ENCODE measurements around the gene GSK3B.

GSK3B gene

DNA sequence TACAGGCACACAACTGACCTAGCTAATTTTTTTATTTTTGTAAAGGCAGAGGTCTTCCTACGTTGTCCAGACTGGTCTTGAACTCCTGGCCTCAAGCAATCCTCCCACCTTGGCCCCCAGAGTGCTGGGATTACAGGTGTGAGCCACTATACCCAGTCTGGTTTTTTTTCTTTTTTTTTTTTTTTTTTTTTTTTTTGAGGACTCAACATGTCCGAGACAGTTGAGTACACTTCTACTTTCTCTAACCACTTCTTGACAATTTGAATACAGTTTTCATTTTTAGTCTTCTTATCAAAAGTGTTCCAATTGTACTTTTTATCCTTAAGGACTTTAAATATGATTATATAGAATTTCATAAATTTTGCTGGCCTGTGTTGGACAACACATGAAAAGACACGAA is 7.4 kb upstream of the GSK3B start:
- TF ChIP-seq SUZ12 (IDR thresholded peaks at IDR 0.05) (no peak), SP1 (IDR thresholded peaks at IDR 0.05) (no peak), ZNF384 (IDR thresholded peaks at IDR 0.05) (no peak), FOXM1 (IDR thresholded peaks at IDR 0.05; ENCODE audit: borderline replicate concordance) (no peak), L3MBTL2 (conservative IDR thresholded peaks at IDR 0.05) (no peak), LEF1 (IDR thresholded peaks at IDR 0.05; ENCODE audit: borderline replicate concordance) (no peak), BHLHE40 (IDR thresholded peaks at IDR 0.05; ENCODE audit: borderline replicate concordance) (no peak), NFRKB (IDR thresholded peaks at IDR 0.05) (no peak), HDGF (IDR thresholded peaks at IDR 0.05; ENCODE audit: borderline replicate concordance) (no peak), ELF4 (IDR thresholded peaks at IDR 0.05) (no peak), FOXA1 (IDR thresholded peaks at IDR 0.05) (no peak), FOXK2 (IDR thresholded peaks at IDR 0.05) (no peak), CTBP1 (IDR thresholded peaks at IDR 0.05; ENCODE audit: borderline replicate concordance) (no peak), TARDBP (IDR thresholded peaks at IDR 0.05) (no peak), ARNT (IDR thresholded peaks at IDR 0.05) (no peak)
- TF ChIP-seq, protein P1, sequence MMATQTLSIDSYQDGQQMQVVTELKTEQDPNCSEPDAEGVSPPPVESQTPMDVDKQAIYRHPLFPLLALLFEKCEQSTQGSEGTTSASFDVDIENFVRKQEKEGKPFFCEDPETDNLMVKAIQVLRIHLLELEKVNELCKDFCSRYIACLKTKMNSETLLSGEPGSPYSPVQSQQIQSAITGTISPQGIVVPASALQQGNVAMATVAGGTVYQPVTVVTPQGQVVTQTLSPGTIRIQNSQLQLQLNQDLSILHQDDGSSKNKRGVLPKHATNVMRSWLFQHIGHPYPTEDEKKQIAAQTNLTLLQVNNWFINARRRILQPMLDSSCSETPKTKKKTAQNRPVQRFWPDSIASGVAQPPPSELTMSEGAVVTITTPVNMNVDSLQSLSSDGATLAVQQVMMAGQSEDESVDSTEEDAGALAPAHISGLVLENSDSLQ (IDR thresholded peaks at IDR 0.05) = no peak
- DNase-seq (ENCODE audit: extremely low spot score) = no peak
- POLR2A ChIA-PET = no interaction called here
- CTCF ChIA-PET = no interaction called here

DNA sequence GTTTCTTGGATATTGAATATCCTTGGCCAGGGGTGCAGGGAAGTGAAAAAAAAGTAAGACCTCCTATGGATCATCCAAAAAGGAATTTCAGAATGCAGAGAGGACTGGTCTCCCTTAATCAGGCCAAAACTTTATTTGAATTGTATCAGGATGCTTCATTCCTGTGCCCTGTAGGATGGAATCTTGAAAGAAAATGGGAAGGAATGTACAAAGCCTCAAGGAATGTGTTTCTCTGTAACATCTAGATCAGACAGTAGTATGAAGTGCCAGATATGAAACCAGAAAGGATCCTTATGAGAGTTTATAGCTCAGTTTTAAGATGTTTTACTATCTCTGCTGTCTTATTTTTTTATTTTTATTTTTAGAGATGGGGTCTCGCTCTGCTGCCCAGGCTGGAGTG is 6.5 kb upstream of the GSK3B start:
- ChIA-PET POLR2A (no interaction called here), CTCF (interaction anchor here (0.6 kb wide), 1 partner anchor 148 kb away, joined by 3 read pairs; no protein-coding TSS in a partner anchor)
- no peak for DNase-seq (ENCODE audit: extremely low spot score)
- TF ChIP-seq LEF1 (IDR thresholded peaks at IDR 0.05; ENCODE audit: borderline replicate concordance) = no peak

DNA sequence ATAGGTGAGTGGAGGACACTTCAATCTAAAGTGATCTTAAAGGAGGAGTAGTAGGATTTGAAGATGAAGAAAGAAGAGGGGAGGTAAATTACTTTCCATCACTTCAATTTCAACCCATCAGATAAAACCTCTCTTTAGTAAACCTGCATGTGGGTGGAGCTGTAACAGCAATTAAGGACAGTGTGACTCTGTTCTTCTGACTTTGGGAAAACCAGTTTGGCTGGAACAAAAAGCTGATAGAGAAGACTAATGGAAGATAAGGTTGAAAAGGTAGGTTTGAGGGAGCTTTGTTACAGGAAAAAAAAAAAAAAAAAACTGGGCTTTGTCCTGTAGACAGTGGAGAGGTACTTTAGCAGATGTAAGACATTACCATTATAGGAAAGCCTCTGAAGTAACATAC is 4.5 kb upstream of the GSK3B start:
- POLR2A ChIA-PET = no interaction called here
- TF ChIP-seq BHLHE40 (IDR thresholded peaks at IDR 0.05; ENCODE audit: borderline replicate concordance) = no peak
- no peak for TF ChIP-seq L3MBTL2 (conservative IDR thresholded peaks at IDR 0.05)
- TF ChIP-seq FOXK2 (IDR thresholded peaks at IDR 0.05) = no peak
- TF ChIP-seq ELF4 (IDR thresholded peaks at IDR 0.05) = no peak
- TF ChIP-seq, protein P1 (IDR thresholded peaks at IDR 0.05) = no peak
- no peak for TF ChIP-seq ZNF384 (IDR thresholded peaks at IDR 0.05)
- no peak for TF ChIP-seq HDGF (IDR thresholded peaks at IDR 0.05; ENCODE audit: borderline replicate concordance)
- TF ChIP-seq CTBP1 (IDR thresholded peaks at IDR 0.05; ENCODE audit: borderline replicate concordance) = no peak
- TF ChIP-seq NFRKB (IDR thresholded peaks at IDR 0.05) = no peak
- TF ChIP-seq LEF1 (IDR thresholded peaks at IDR 0.05; ENCODE audit: borderline replicate concordance) = no peak
- TF ChIP-seq FOXA1 (IDR thresholded peaks at IDR 0.05) = no peak
- TF ChIP-seq SUZ12 (IDR thresholded peaks at IDR 0.05) = no peak
- no peak for TF ChIP-seq ARNT (IDR thresholded peaks at IDR 0.05)
- TF ChIP-seq SP1 (IDR thresholded peaks at IDR 0.05) = no peak
- TF ChIP-seq TARDBP (IDR thresholded peaks at IDR 0.05) = no peak
- no peak for TF ChIP-seq FOXM1 (IDR thresholded peaks at IDR 0.05; ENCODE audit: borderline replicate concordance)
- CTCF ChIA-PET = no interaction called here
- no peak for DNase-seq (ENCODE audit: extremely low spot score)

DNA sequence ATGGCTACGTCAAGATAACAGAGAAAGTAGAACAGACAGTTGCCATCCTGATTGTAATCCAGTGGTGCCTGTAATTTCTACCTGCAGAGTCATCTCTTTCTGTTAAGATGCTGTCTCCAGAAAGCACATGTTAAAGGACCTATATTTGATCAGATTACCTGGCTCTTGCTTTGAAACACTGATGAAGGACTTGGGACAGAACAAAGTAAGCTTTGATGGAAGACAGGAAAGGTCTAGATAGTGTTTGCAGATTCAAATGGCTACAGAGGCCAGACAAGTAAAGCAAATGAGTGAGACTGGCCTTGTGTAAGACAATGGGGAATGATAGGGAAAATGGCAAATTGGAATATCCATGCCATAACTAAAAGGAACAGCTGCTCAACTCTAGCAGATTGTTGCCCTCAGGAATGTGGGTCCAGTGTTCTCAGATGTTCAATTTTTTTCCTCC is 1.8 kb upstream of the GSK3B start:
- no peak for DNase-seq (ENCODE audit: extremely low spot score)
- POLR2A ChIA-PET = interaction anchor here (0.6 to 3.7 kb wide), 58 partner anchors 8 to 599 kb away, joined by 3 to 45 read pairs (median 4); partner anchors contain the start of genes LRRC58 and NDUFB4
- TF ChIP-seq SUZ12 (IDR thresholded peaks at IDR 0.05) (no peak), BHLHE40 (IDR thresholded peaks at IDR 0.05; ENCODE audit: borderline replicate concordance) (no peak), SP1 (IDR thresholded peaks at IDR 0.05) (no peak), NFRKB (IDR thresholded peaks at IDR 0.05) (no peak), CTBP1 (IDR thresholded peaks at IDR 0.05; ENCODE audit: borderline replicate concordance) (no peak), HDGF (IDR thresholded peaks at IDR 0.05; ENCODE audit: borderline replicate concordance) (no peak), L3MBTL2 (conservative IDR thresholded peaks at IDR 0.05) (no peak)
- CTCF ChIA-PET = interaction anchor here (1.3 kb wide), 1 partner anchor 204 kb away, joined by 4 read pairs; no protein-coding TSS in a partner anchor

DNA sequence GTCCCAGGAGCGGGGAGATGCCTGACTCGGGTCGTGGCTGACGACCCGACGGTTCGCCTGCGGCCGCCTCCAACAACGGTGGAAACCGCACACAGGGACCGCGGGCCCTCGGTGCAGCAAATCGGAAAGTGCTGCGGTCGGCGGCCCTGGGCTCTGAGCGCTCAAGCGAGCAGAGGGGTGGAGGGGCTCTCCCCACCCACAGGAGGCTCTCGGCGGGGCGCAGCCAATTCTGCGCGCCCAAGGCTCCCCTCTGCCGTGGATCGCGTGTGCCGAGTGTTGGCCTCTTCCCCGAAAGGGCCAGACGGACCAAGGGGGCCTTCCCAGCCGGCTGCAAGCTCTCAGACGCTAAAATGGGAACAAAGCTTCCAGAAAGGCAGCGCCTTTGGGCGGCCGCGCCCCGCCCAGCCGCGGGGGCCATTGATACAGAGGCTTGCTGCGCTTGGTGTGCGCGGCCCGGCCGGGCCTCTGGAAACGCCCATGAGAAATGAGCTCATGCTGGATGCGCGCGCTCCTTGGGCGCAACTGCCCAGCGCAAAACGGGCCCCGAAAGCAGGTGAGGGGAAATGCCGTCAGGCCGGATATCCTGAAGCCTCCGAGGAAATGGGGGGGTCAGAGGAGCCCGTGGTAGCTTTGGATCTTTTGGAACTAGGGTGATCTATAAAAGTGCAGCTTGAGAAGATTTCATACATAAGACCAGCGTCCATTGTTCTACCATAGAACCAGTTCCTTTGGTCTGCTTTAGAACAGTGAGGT is 1.2 kb upstream of the GSK3B start:
- CTCF ChIA-PET = interaction anchor here (0.6 to 1.3 kb wide), 2 partner anchors 16 to 203 kb away, joined by 3 to 4 read pairs; no protein-coding TSS in a partner anchor
- POLR2A ChIA-PET = interaction anchor here (0.5 to 3.7 kb wide), 71 partner anchors 9 to 856 kb away, joined by 3 to 45 read pairs (median 4); partner anchors contain the start of genes LRRC58 and NDUFB4
- peak; percentile 73 for DNase-seq (ENCODE audit: extremely low spot score)
- no peak for TF ChIP-seq BHLHE40 (IDR thresholded peaks at IDR 0.05; ENCODE audit: borderline replicate concordance)
- TF ChIP-seq FOXM1 (IDR thresholded peaks at IDR 0.05; ENCODE audit: borderline replicate concordance) = no peak; the same call in 1 of the 2 replicates
- peak; percentile 72; the same call in 1 of the 2 replicates for TF ChIP-seq LEF1 (IDR thresholded peaks at IDR 0.05; ENCODE audit: borderline replicate concordance)
- peak; percentile 66 for TF ChIP-seq ELF4 (IDR thresholded peaks at IDR 0.05)
- peak; percentile 62 for TF ChIP-seq L3MBTL2 (conservative IDR thresholded peaks at IDR 0.05)
- TF ChIP-seq FOXA1 (IDR thresholded peaks at IDR 0.05) = no peak
- no peak for TF ChIP-seq FOXK2 (IDR thresholded peaks at IDR 0.05)
- no peak for TF ChIP-seq SP1 (IDR thresholded peaks at IDR 0.05)
- peak; percentile 83 for TF ChIP-seq NFRKB (IDR thresholded peaks at IDR 0.05)
- no peak for TF ChIP-seq CTBP1 (IDR thresholded peaks at IDR 0.05; ENCODE audit: borderline replicate concordance)
- TF ChIP-seq SUZ12 (IDR thresholded peaks at IDR 0.05) = no peak
- TF ChIP-seq HDGF (IDR thresholded peaks at IDR 0.05; ENCODE audit: borderline replicate concordance) = no peak
- TF ChIP-seq ZNF384 (IDR thresholded peaks at IDR 0.05) = no peak
- TF ChIP-seq ARNT (IDR thresholded peaks at IDR 0.05) = no peak
- TF ChIP-seq, protein P1 (IDR thresholded peaks at IDR 0.05) = no peak
- no peak for TF ChIP-seq TARDBP (IDR thresholded peaks at IDR 0.05)

Measured in HEK293T (cell line).